Adrenal gland (tissue), 12 donors: ENCODE results near the gene VGLL2. TPM values are rescaled to one million over a fixed set of nuclear protein-coding genes. Genes with fewer than 3 reads are reported as not detected.

Experiments used
- DNase-seq, 7 donors: peaks; one replicate each; pipeline ENCODE4 v3.0.0-alpha.2; 2019 to 2020
- H3K27ac ChIP-seq, 5 donors: fragments of 200-600 bp; sonication (generic) in 4 of 5; 1 replicate in 3 of 5; 2 replicates in 2 of 5; pipeline versions ENCODE4 v1.5.1 to v1.8.0; 2016 to 2020; ENCODE audit warnings: mild to moderate bottlenecking in 1 of 5
- H3K27me3 ChIP-seq: fragments of 200-600 bp; 2 replicates; pipeline ENCODE4 v1.8.0; 2021
- H3K36me3 ChIP-seq, 2 donors: fragments of 200-600 bp; replicated peaks in 1 of 2; 1 replicate in 1 of 2; 2 replicates in 1 of 2; pipeline versions ENCODE4 v1.5.1 to v1.8.0; 2018 to 2022
- H3K4me1 ChIP-seq, 2 donors: fragments of 200-600 bp; replicated peaks in 1 of 2; 1 replicate in 1 of 2; 2 replicates in 1 of 2; pipeline versions ENCODE4 v1.5.1 to v1.8.0; 2018 to 2021
- H3K4me3 ChIP-seq, 4 donors: fragments of 200-600 bp; sonication (generic) in 3 of 4; one replicate each; pipeline ENCODE4 v1.5.1; 2016 to 2018
- H3K9me3 ChIP-seq, 3 donors: fragments of 200-600 bp; sonication (generic) in 1 of 3; replicated peaks in 1 of 3; 1 replicate in 2 of 3; 2 replicates in 1 of 3; pipeline versions ENCODE4 v1.5.1 to v1.8.0; 2016 to 2021
- POLR2A ChIP-seq, 2 donors: fragments of 450-650 bp; IDR thresholded peaks; one replicate each; pipeline ENCODE4 v1.6.1; 2017; ENCODE audit warnings: antibody characterized with exemption in 2 of 2, mild to moderate bottlenecking in 2 of 2, moderate library complexity in 1 of 2
- WGBS, 4 donors: extraction: QIAGEN DNeasy Blood & Tissue Kit in 2 of 4; methylation state at CpG; one replicate each; pipeline versions ENCODE4 v1.1.5 to v1.1.7; 2013 to 2017; 5-methylcytosine and 5-hydroxymethylcytosine counted together
- intact Hi-C, 2 donors: fragments of 100-400 bp; cut with DNase I; formaldehyde crosslinking; loops; one replicate each; pipeline versions ENCODE4 v1.14.1 to v1.15.0; 2022 to 2023
- polyA plus RNA-seq, 3 donors: library from polyadenylated mRNA; stranded (reverse); fragments of 200-250 nt in 2 of 3; fragments of 350-450 nt in 1 of 3; fragmentation: Illumina TruSeq in 1 of 3; extraction: RNeasy Lipid Tissue Mini Kit (QIAGEN cat#74804) in 1 of 3; gene quantifications; one replicate each; pipeline ENCODE4 v1.2.3, GENCODE V29; 2013 to 2014
- total RNA-seq, 9 donors: library from RNA; depleted of rRNA in 4 of 9; stranded (reverse); fragments of >200 nt in 4 of 9; fragments of 120-200 nt in 1 of 9; fragmentation: NEBNext Ultra II Directional in 1 of 9; extraction: Animal tissue kit (Norgen Biotek cat#: 25700) in 1 of 9; gene quantifications; one replicate each; pipeline versions ENCODE4 v1.1.0 to v1.2.4, GENCODE V29; 2013 to 2023
- TF ChIP-seq, protein P1 (sequence below), 6 experiments: fragments of 450-650 bp in 4 of 6; fragments of 200-600 bp in 2 of 6; sonication (generic) in 1 of 6; IDR thresholded peaks; 1 replicate in 5 of 6; 2 replicates in 1 of 6; pipeline versions ENCODE4 v1.5.1 to v1.8.0; 2016 to 2021; ENCODE audit warnings: antibody characterized with exemption in 6 of 6, mild to moderate bottlenecking in 2 of 6, moderate library complexity in 1 of 6
- donor health status: healthy with polysubstance abuse.
- donor health status: Bipolar disorder and iron deficiency.
- donor health status: DM: yes; HTN: yes; CAD: no.
- donor health status: DM: no; HTN: no; CAD: no.
- donor health status: DM: no; HTN: no; CAD: no.
- donor health status: DM: yes; HTN: yes; CAD: no.

VGLL2 gene
- total and polyA plus RNA-seq, 12 donors, result not detected

DNA sequence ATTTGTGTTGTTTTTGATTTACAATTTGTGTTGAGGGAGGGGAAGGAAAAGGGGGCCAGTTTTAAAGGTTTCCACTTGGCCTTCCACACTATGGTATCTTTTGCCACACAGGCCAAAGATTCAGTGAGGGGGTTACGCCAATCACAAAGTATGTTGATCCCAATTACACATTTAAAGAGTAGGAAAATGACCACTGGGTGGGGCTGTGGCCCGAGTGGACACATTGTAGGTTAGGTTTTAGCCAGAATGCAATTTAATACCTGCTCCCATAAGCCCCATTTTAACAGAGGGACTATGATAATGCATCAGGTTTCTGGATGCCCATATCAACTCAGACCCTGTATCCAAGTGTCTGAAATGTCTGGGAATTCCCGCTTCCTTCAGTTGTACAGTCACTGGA lies 15.6 kb downstream of the VGLL2 start:
- no peak overlapping the region for H3K27ac ChIP-seq
- H3K4me1 ChIP-seq, result no peaks in the 10 kb centered on the region
- no peak overlapping the region for H3K4me3 ChIP-seq
- no peak for DNase-seq
- H3K9me3 ChIP-seq, result no peaks in the 10 kb centered on the region
- no peak for TF ChIP-seq POLR2A (IDR thresholded peaks at IDR 0.05)
- TF ChIP-seq, protein P1, sequence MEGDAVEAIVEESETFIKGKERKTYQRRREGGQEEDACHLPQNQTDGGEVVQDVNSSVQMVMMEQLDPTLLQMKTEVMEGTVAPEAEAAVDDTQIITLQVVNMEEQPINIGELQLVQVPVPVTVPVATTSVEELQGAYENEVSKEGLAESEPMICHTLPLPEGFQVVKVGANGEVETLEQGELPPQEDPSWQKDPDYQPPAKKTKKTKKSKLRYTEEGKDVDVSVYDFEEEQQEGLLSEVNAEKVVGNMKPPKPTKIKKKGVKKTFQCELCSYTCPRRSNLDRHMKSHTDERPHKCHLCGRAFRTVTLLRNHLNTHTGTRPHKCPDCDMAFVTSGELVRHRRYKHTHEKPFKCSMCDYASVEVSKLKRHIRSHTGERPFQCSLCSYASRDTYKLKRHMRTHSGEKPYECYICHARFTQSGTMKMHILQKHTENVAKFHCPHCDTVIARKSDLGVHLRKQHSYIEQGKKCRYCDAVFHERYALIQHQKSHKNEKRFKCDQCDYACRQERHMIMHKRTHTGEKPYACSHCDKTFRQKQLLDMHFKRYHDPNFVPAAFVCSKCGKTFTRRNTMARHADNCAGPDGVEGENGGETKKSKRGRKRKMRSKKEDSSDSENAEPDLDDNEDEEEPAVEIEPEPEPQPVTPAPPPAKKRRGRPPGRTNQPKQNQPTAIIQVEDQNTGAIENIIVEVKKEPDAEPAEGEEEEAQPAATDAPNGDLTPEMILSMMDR (IDR thresholded peaks at IDR 0.05), result no peak
- peaks cover 11% of the 10 kb centered on the region for H3K27me3 ChIP-seq
- intact Hi-C loops, result no loop called here
- H3K36me3 ChIP-seq, result no peaks in the 10 kb centered on the region
- WGBS, 4 donors, result 73 to 83% (median 78%) methylated on average over 3 of the region's 3 CpGs

DNA sequence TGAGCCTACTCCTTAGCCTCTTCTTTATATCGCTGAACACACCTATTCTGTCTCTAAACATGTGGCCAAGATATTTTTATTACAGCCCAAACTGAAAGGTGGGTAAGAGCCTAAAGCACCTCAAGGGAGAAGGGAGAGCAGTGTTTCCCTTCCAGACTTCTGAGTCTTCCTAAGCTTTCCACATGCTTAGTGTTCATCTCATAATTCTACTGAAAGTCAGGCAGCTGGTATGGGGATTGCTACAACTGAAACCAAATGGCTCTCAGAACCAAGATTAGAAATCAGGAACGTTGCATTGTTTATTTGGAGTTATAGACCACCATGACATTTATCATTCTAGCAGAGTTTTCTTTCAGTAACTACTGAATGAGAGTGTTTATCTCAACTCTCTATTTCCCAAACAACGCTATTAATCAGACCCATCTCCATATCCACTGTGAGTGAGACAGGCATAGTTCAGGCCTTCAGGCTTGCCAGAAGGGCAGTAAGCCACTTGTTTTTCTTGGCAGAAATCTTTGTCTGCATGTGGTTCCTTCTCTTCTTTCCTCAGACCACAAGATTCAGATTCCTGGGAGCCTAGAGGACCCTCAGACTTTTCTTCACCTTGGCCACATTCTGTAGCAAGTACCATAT lies 22.8 kb downstream of the VGLL2 start:
- H3K4me3 ChIP-seq, result no peak overlapping the region
- H3K27ac ChIP-seq, result no peak overlapping the region
- intact Hi-C loops, result no loop called here
- TF ChIP-seq, protein P1 (IDR thresholded peaks at IDR 0.05), result no peak
- TF ChIP-seq POLR2A (IDR thresholded peaks at IDR 0.05), result no peak
- H3K4me1 ChIP-seq, result no peaks in the 10 kb centered on the region
- H3K27me3 ChIP-seq, result peaks cover 9% of the 10 kb centered on the region
- no peaks in the 10 kb centered on the region for H3K9me3 ChIP-seq
- DNase-seq, result no peak
- no peaks in the 10 kb centered on the region for H3K36me3 ChIP-seq
- 61 to 71% (median 65%) methylated on average over 3 of the region's 3 CpGs for WGBS, 4 donors

DNA sequence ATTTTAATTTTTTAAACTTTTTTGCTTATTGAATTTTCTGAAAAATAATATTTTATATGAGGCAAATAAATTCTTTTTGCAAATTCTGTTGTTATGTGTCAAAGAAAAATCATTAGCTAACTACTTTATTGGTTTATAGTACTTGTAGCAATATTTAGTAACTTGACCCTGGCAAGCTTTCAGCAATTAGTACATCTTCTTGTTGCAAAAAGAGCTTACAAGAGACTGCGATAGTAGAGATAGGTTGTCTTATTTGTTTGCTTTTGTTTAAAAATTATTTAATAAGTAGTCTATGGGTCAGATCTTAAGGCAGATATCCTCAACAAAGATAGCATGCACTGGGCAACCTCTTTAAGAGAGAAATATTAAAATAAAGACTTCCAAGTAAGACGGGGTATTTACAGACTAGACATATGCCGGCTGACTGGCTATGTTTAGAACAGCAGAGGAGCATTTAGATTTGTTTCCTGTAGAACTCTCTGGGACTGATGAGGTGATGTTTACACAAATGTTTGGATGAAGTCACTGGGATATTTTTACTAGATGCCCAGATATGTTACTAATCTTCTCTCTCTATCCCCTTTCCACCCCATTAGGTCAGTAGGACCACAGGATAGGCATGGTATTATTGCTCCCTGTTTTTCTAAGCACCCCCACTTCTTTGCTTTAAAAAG lies 25.0 kb downstream of the VGLL2 start:
- Histone ChIP-seq H3K4me3 (no peak overlapping the region), H3K27ac (no peak overlapping the region), H3K36me3 (no peaks in the 10 kb centered on the region), H3K27me3 (peaks cover 10% of the 10 kb centered on the region), H3K4me1 (no peaks in the 10 kb centered on the region), H3K9me3 (no peaks in the 10 kb centered on the region)
- intact Hi-C loops, result no loop called here
- TF ChIP-seq, protein P1 (IDR thresholded peaks at IDR 0.05), result no peak
- no peak for TF ChIP-seq POLR2A (IDR thresholded peaks at IDR 0.05)
- no peak for DNase-seq
- 44 to 56% (median 50%) methylated on average over 3 of the region's 3 CpGs for WGBS, 4 donors

DNA sequence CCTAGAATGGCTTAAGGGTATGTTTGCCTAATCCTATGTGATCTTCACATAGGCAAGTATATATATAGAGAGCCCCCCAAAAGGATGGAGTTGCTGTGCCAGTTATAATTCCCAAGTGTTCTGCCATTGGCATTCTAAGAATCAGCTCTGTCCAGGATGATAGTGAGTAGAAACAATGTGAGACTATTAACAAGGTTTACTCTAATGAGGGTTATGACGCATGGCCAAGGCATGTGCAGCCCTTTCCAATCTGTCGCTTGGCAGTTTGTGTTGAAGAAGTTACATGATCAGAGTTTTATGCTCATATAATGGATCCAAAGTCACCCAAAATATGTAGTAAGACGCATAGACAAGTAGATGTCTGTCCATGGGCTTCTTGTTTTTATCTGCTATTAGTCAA lies 33.6 kb downstream of the VGLL2 start:
- 85 to 89% (median 87%) methylated on average over 3 of the region's 3 CpGs for WGBS, 4 donors
- H3K4me3 ChIP-seq, result no peak overlapping the region
- H3K27me3 ChIP-seq, result no peaks in the 10 kb centered on the region
- DNase-seq, result no peak
- H3K4me1 ChIP-seq, result no peaks in the 10 kb centered on the region
- intact Hi-C loops, result no loop called here
- no peaks in the 10 kb centered on the region for H3K9me3 ChIP-seq
- H3K36me3 ChIP-seq, result no peaks in the 10 kb centered on the region
- TF ChIP-seq POLR2A (IDR thresholded peaks at IDR 0.05), result no peak
- TF ChIP-seq, protein P1 (IDR thresholded peaks at IDR 0.05), result no peak
- no peak overlapping the region for H3K27ac ChIP-seq
